ENCODE measurements around the gene KRTAP17-1. TPM values are rescaled to one million over a fixed set of nuclear protein-coding genes. Genes with fewer than 3 reads are reported as not detected.
"Not testable (repeated sequence)": the region's sequence is repeated elsewhere in the genome, so short reads cannot be mapped to it uniquely, and the experiment has no call there.

The KRTAP17-1 gene
- polyA plus RNA-seq (2012; ENCODE audit: insufficient read depth, insufficient read length) = not detected

- H3K4me3 ChIP-seq (ENCODE audit: low read length) = no peak within 1 kb of the TSS
- DNase-seq (ENCODE audit: low read depth, low spot score) = no peak
These were observed at the start of gene KRTAP17-1 for GRCh38 chr17:41315204-41315794. TSS of gene KRTAP17-1 (minus strand) at chr17:41315710. CDS start at chr17:41315650, 60 bp downstream.

- no peak overlapping the region for H3K4me3 ChIP-seq (ENCODE audit: low read length)
- DNase-seq (ENCODE audit: low read depth, low spot score) = no peak
These were observed 48.4 kb upstream of the KRTAP17-1 start for GRCh38 chr17:41363881-41364280.

GRCh38 chr17:41360296-41360995 lies 44.9 kb upstream of the KRTAP17-1 start:
- no peak overlapping the region for H3K4me3 ChIP-seq (ENCODE audit: low read length)
- no peak for DNase-seq (ENCODE audit: low read depth, low spot score)

GRCh38 chr17:41354536-41354935 lies 39.0 kb upstream of the KRTAP17-1 start:
- DNase-seq (ENCODE audit: low read depth, low spot score) = no peak
- no peak overlapping the region for H3K4me3 ChIP-seq (ENCODE audit: low read length)

GRCh38 chr17:41352597-41353366 lies 37.3 kb upstream of the KRTAP17-1 start:
- DNase-seq (ENCODE audit: low read depth, low spot score) = no peak
- no peak overlapping the region for H3K4me3 ChIP-seq (ENCODE audit: low read length)

GRCh38 chr17:41351177-41351576 lies 35.7 kb upstream of the KRTAP17-1 start:
- H3K4me3 ChIP-seq (ENCODE audit: low read length) = no peak overlapping the region
- DNase-seq (ENCODE audit: low read depth, low spot score) = no peak

GRCh38 chr17:41350381-41350878 lies 34.9 kb upstream of the KRTAP17-1 start, which contains the start of gene KRT33A:
TSS of gene KRT33A (minus strand) at chr17:41350828. CDS start at chr17:41350767, 61 bp downstream.
- not testable (repeated sequence) for DNase-seq (ENCODE audit: low read depth, low spot score); H3K4me3 ChIP-seq (ENCODE audit: low read length)

- DNase-seq (ENCODE audit: low read depth, low spot score) = no peak
- H3K4me3 ChIP-seq (ENCODE audit: low read length) = no peak overlapping the region
These were observed 32.6 kb upstream of the KRTAP17-1 start for GRCh38 chr17:41347869-41348760.

- DNase-seq (ENCODE audit: low read depth, low spot score); H3K4me3 ChIP-seq (ENCODE audit: low read length): not testable (repeated sequence)
These were observed 30.9 kb upstream of the KRTAP17-1 start for GRCh38 chr17:41346421-41346820.

- DNase-seq (ENCODE audit: low read depth, low spot score) = no peak
- H3K4me3 ChIP-seq (ENCODE audit: low read length) = no peak overlapping the region
These were observed 30.5 kb upstream of the KRTAP17-1 start for GRCh38 chr17:41345992-41346391.

GRCh38 chr17:41343029-41343428 lies 27.5 kb upstream of the KRTAP17-1 start:
- no peak for DNase-seq (ENCODE audit: low read depth, low spot score)
- no peak overlapping the region for H3K4me3 ChIP-seq (ENCODE audit: low read length)

GRCh38 chr17:41340934-41341861 lies 25.7 kb upstream of the KRTAP17-1 start:
- DNase-seq (ENCODE audit: low read depth, low spot score) = no peak
- H3K4me3 ChIP-seq (ENCODE audit: low read length) = no peak overlapping the region

- DNase-seq (ENCODE audit: low read depth, low spot score) = no peak
- no peak overlapping the region for H3K4me3 ChIP-seq (ENCODE audit: low read length)
These were observed 25.0 kb upstream of the KRTAP17-1 start for GRCh38 chr17:41340494-41340893.

GRCh38 chr17:41339571-41340172 lies 24.2 kb upstream of the KRTAP17-1 start:
- H3K4me3 ChIP-seq (ENCODE audit: low read length) = no peak overlapping the region
- no peak for DNase-seq (ENCODE audit: low read depth, low spot score)

GRCh38 chr17:41338961-41339485 lies 23.5 kb upstream of the KRTAP17-1 start:
- H3K4me3 ChIP-seq (ENCODE audit: low read length) = no peak overlapping the region
- DNase-seq (ENCODE audit: low read depth, low spot score) = no peak

GRCh38 chr17:41335747-41336146 lies 20.2 kb upstream of the KRTAP17-1 start:
- no peak for DNase-seq (ENCODE audit: low read depth, low spot score)
- no peak overlapping the region for H3K4me3 ChIP-seq (ENCODE audit: low read length)
